GM12891 (cell line): Measurements from ENCODE around the gene CHML.

Experiments used
- PAX5 ChIP-seq: IDR thresholded peaks from 2 replicates; pipeline ENCODE4 v1.6.1; 2011; ENCODE audit warnings: low read length, moderate library complexity, mild to moderate bottlenecking; ENCODE audit not compliant: insufficient read depth, severe bottlenecking
- POLR2A ChIP-seq: IDR thresholded peaks from 2 replicates; pipeline ENCODE4 v1.6.1; 2011; ENCODE audit warnings: low read depth, low read length, control low read depth
- POLR2AphosphoS5 ChIP-seq: IDR thresholded peaks from 2 replicates; pipeline ENCODE4 v1.6.1; 2011; ENCODE audit warnings: low read depth, low read length, control low read depth
- POU2F2 ChIP-seq: IDR thresholded peaks from 2 replicates; pipeline ENCODE4 v1.6.1; 2011; ENCODE audit warnings: low read depth, mild to moderate bottlenecking, control low read depth, low read length, moderate library complexity
- SPI1 ChIP-seq: IDR thresholded peaks from 2 replicates; pipeline ENCODE4 v1.6.1; 2011; ENCODE audit warnings: low read depth, low read length, control low read depth
- TAF1 ChIP-seq: IDR thresholded peaks from 2 replicates; pipeline ENCODE4 v1.6.1; 2011; ENCODE audit warnings: low read depth, low read length, control low read depth

DNA sequence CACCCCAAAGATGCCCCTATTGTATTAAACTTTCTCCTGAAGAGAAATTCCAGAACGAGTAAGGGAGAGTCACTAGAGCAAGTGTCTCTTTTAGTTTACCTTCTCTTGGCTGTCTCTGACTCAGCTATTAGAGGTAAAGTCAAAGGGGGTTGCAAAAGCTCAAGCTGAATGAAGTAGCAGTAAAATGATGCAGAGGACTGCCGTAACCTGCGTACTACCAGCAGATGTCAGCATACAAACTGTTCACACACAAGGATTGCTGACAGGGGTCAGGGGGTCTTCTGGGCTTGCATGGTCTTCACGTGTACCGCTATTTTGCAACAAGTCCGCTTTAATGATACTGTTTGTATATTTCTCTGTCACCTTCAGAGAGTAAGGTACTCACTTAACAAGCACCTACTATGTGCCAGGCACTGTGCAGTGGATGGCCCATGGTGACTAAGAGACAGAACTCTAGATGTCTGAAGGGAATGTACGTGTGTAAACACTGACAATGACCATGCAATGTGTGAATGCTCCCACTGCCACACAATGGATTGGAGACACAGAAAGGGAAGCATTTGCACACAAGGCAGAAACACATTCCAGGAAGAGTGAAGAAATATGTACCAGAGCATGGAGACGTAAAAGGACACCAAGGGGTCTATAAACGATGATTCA lies 34.9 kb downstream of the CHML start:
- no peak for TF ChIP-seq TAF1
- no peak for TF ChIP-seq POLR2A
- no peak for TF ChIP-seq POLR2AphosphoS5
- no peak for TF ChIP-seq SPI1
- TF ChIP-seq PAX5 = no peak
- TF ChIP-seq POU2F2 = no peak
